ENCODE results near the gene MCCC2. TPM values are rescaled to one million over a fixed set of nuclear protein-coding genes. Genes with fewer than 3 reads are reported as not detected.

Gene MCCC2
- polyA plus RNA-seq, 1 donor from 2014 or later: 8.8 TPM

GRCh38 chr5:71633255-71634155 is 46.4 kb downstream of the MCCC2 start:
- TF ChIP-seq EZH2 (IDR thresholded peaks at IDR 0.05; ENCODE audit: borderline replicate concordance, insufficient read depth, low read length, poor library complexity, severe bottlenecking) (no peak), RAD21 (conservative IDR thresholded peaks at IDR 0.05) (no peak), TAF1 (IDR thresholded peaks at IDR 0.05; ENCODE audit: low read depth) (no peak), REST (IDR thresholded peaks at IDR 0.05; ENCODE audit: borderline replicate concordance) (no peak), MXI1 (conservative IDR thresholded peaks at IDR 0.05; ENCODE audit: poor library complexity, severe bottlenecking) (no peak), CTCF (IDR thresholded peaks at IDR 0.05; ENCODE audit: poor library complexity, severe bottlenecking) (no peak), POLR2AphosphoS5 (IDR thresholded peaks at IDR 0.05) (no peak), EP300 (conservative IDR thresholded peaks at IDR 0.05; ENCODE audit: poor library complexity, severe bottlenecking) (no peak), SMC3 (conservative IDR thresholded peaks at IDR 0.05; ENCODE audit: poor library complexity) (no peak)
- Histone ChIP-seq H3K9me2 (ENCODE audit: insufficient read depth, low read length) (no peaks in the 10 kb centered on the region), H3K9me3 (ENCODE audit: low read length) (no peaks in the 10 kb centered on the region), H3K27ac (ENCODE audit: low read length) (no peak overlapping the region), H3F3A (ENCODE audit: insufficient read depth, low read length, poor library complexity, severe bottlenecking) (no peaks in the 10 kb centered on the region), H3K9ac (ENCODE audit: low read length) (no peak overlapping the region), H3K79me2 (replicated peaks; ENCODE audit: insufficient read depth, low read length) (no peaks in the 10 kb centered on the region), H2AFZ (ENCODE audit: low read depth, low read length) (no peak overlapping the region), H3K36me3 (ENCODE audit: insufficient read depth, low read length) (peaks cover 4% of the 10 kb centered on the region), H3K4me2 (ENCODE audit: low read length) (no peak overlapping the region), H3K4me3 (ENCODE audit: low read length) (no peak overlapping the region), H3K27me3 (ENCODE audit: insufficient read depth, low read depth, low read length) (no peaks in the 10 kb centered on the region), H4K20me1 (ENCODE audit: insufficient read depth) (no peaks in the 10 kb centered on the region)

GRCh38 chr5:71637133-71637532 is 50.0 kb downstream of the MCCC2 start:
- Histone ChIP-seq H3K4me2 (ENCODE audit: low read length) (no peak overlapping the region), H3K9me3 (ENCODE audit: low read length) (peaks cover 6% of the 10 kb centered on the region), H3K27ac (ENCODE audit: low read length) (no peak overlapping the region), H2AFZ (ENCODE audit: low read depth, low read length) (no peak overlapping the region), H3K9me2 (ENCODE audit: insufficient read depth, low read length) (no peaks in the 10 kb centered on the region), H3K27me3 (ENCODE audit: insufficient read depth, low read depth, low read length) (no peaks in the 10 kb centered on the region), H3K4me3 (ENCODE audit: low read length) (no peak overlapping the region), H3K36me3 (ENCODE audit: insufficient read depth, low read length) (peaks cover 11% of the 10 kb centered on the region), H4K20me1 (ENCODE audit: insufficient read depth) (no peaks in the 10 kb centered on the region), H3K9ac (ENCODE audit: low read length) (no peak overlapping the region), H3F3A (ENCODE audit: insufficient read depth, low read length, poor library complexity, severe bottlenecking) (no peaks in the 10 kb centered on the region), H3K79me2 (replicated peaks; ENCODE audit: insufficient read depth, low read length) (no peaks in the 10 kb centered on the region)
- TF ChIP-seq EZH2 (IDR thresholded peaks at IDR 0.05; ENCODE audit: borderline replicate concordance, insufficient read depth, low read length, poor library complexity, severe bottlenecking): no peak
- TF ChIP-seq RAD21 (conservative IDR thresholded peaks at IDR 0.05): no peak
- TF ChIP-seq SMC3 (conservative IDR thresholded peaks at IDR 0.05; ENCODE audit: poor library complexity): no peak
- TF ChIP-seq TAF1 (IDR thresholded peaks at IDR 0.05; ENCODE audit: low read depth): no peak
- TF ChIP-seq POLR2AphosphoS5 (IDR thresholded peaks at IDR 0.05): no peak
- no peak for TF ChIP-seq MXI1 (conservative IDR thresholded peaks at IDR 0.05; ENCODE audit: poor library complexity, severe bottlenecking)
- TF ChIP-seq CTCF (IDR thresholded peaks at IDR 0.05; ENCODE audit: poor library complexity, severe bottlenecking): no peak
- no peak for TF ChIP-seq REST (IDR thresholded peaks at IDR 0.05; ENCODE audit: borderline replicate concordance)
- no peak for TF ChIP-seq EP300 (conservative IDR thresholded peaks at IDR 0.05; ENCODE audit: poor library complexity, severe bottlenecking)
